Transverse colon (tissue), 4 donors: ENCODE data around the gene FLVCR1.

Experiments
- EP300 ChIP-seq: sonication (generic); formaldehyde crosslinking; IDR thresholded peaks from one replicate; pipeline ENCODE4 v1.6.1; 2017; ENCODE audit warnings: antibody characterized with exemption, low read depth
- POLR2A ChIP-seq: fragments of 450-650 bp; IDR thresholded peaks from one replicate; pipeline ENCODE4 v1.6.1; 2016; ENCODE audit warnings: antibody characterized with exemption, mild to moderate bottlenecking, moderate library complexity
- POLR2AphosphoS5 ChIP-seq, 3 donors: sonication (generic); formaldehyde crosslinking; IDR thresholded peaks; one replicate each; pipeline ENCODE4 v1.6.1; 2016; ENCODE audit warnings: antibody characterized with exemption in 3 of 3
- TF ChIP-seq, protein P1 (sequence below), 5 experiments: fragments of 200-600 bp in 3 of 5; fragments of 450-650 bp in 2 of 5; sonication (generic) in 3 of 5; IDR thresholded peaks; 1 replicate in 2 of 5; 2 replicates in 3 of 5; pipeline ENCODE4 v1.5.1; 2016 to 2017; ENCODE audit warnings: antibody characterized with exemption in 5 of 5, inconsistent platforms in 3 of 5, mild to moderate bottlenecking in 2 of 5, moderate library complexity in 1 of 5

- TF ChIP-seq POLR2AphosphoS5 (IDR thresholded peaks at IDR 0.05), result no peak
- TF ChIP-seq POLR2A, result no peak
- TF ChIP-seq, protein P1, sequence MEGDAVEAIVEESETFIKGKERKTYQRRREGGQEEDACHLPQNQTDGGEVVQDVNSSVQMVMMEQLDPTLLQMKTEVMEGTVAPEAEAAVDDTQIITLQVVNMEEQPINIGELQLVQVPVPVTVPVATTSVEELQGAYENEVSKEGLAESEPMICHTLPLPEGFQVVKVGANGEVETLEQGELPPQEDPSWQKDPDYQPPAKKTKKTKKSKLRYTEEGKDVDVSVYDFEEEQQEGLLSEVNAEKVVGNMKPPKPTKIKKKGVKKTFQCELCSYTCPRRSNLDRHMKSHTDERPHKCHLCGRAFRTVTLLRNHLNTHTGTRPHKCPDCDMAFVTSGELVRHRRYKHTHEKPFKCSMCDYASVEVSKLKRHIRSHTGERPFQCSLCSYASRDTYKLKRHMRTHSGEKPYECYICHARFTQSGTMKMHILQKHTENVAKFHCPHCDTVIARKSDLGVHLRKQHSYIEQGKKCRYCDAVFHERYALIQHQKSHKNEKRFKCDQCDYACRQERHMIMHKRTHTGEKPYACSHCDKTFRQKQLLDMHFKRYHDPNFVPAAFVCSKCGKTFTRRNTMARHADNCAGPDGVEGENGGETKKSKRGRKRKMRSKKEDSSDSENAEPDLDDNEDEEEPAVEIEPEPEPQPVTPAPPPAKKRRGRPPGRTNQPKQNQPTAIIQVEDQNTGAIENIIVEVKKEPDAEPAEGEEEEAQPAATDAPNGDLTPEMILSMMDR (IDR thresholded peaks at IDR 0.05), result no peak
- no peak for TF ChIP-seq EP300
These were observed 73.1 kb downstream of the FLVCR1 start for GRCh38 chr1:212930986-212931678.
